SK-N-MC (cell line): ENCODE results near the gene GEMIN5.

ENCODE experiments used
- EZH2 ChIP-seq: fragments of 200-600 bp; sonication (generic); IDR thresholded peaks from one replicate; pipeline ENCODE4 v1.6.1; 2017; ENCODE audit warnings: antibody characterized with exemption
- POLR2AphosphoS5 ChIP-seq: IDR thresholded peaks from 2 replicates; pipeline ENCODE4 v1.6.1; 2012; ENCODE audit warnings: mild to moderate bottlenecking, low read depth, low read length, borderline replicate concordance

GRCh38 chr5:154861946-154862345 is 76.1 kb downstream of the GEMIN5 start:
- TF ChIP-seq EZH2 (no peak), POLR2AphosphoS5 (no peak)
